ENCODE measurements around the gene MRPS17.
"Not testable (repeated sequence)": the region's sequence is repeated elsewhere in the genome, so short reads cannot be mapped to it uniquely, and the experiment has no call there.

Gene MRPS17

DNA sequence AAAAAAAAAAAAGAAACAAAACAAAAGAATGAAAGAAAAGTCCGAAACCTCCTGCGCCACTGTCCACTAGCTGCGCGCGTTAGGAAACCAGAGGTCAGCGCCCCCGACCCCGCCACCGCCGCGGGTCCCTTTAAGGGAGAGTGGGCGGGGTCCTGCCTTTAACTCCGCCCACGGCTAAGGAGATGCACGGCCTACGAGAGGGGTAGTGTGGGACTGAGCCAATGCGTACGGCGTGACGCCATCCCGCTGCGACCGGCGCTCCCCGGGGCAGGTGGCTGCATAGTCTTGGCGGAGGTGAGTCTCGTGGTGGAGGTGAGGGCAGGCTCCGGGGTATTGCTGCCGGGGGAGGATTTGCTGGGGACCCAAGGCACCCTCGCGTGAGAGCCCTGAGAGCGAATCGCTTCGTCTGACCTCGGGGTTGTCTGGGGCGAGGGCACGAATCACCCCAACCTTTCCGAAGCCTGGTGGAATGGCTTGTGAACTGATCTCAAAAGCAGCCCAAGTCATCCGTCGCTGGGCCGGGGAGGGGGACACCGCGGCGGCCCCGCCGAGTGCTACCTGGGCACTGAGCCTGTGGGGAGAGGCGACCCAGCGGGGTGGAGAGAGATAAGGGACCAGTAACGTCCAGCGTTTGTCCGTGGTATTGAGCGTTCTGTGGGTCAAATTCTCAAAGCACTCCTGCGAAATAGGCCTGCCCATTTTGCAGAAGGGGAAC lies at the start of gene MRPS17:
Gene MRPS17 (plus strand): TSS at position 241 of the 715 bp plus-strand sequence. CDS start 1,319 bp downstream, outside the sequence.
- peak; percentile 59 for DNase-seq (ENCODE audit: low read depth)

- no peak for DNase-seq (ENCODE audit: low read depth)
Observed at GRCh38 chr7:55903985-55904759, 47.5 kb upstream of the MRPS17 start.

- DNase-seq (ENCODE audit: low read depth): no peak
Observed at GRCh38 chr7:55912748-55913158, 38.9 kb upstream of the MRPS17 start.

DNA sequence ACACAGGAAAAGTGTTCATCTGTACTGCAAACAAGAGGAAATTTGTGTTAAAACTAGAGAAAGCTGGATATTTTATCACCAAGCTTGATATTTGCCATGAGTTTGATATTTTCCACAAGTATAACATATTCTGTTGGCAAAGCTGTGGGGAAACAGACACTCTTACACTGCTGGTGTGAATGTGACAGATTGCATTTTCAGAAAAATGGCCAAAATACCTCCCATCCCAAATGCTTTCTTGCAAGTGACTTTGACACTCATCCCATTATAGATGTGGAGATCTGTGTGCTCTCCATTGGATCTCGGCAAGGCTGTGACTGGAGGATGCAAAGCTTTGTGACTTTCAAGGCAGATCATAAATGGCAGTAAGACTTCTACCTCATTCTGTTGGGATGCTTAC lies 33.9 kb upstream of the MRPS17 start:
- DNase-seq (ENCODE audit: low read depth): no peak

DNA sequence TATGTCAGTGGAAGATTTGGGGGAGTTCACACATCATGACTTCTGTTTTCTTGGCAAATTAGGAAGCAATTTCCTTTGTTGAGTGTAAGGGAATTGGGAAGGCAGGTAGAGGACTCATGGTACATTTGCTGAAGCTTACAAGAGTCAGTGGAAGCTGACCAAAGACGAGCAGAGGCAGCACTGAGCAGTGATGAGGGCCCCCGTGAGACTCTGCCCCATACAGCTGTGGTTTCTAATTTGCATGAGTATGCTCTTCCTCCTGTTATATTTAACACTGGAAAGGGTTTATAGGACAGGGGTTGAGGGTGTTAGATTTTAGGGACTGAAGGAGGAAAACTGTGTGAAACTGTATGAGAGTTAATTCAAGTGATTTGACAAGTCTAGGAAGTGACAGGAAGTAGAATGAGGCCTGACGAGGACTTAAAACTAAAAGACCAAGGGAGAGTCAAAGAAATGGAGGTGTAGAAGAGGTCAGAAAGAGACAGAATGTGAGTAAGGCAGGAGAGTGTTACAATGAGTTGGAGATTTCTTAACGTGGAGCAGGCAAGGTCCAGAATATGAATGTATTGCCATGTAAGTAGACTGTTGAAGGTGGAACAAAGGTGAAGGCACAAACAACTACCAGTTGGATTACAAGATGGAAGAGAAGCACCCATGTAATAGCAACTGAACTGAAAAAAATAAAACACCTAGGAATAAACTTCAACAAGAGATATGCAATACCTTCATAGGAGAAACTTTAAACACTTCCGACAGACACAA lies 23.5 kb upstream of the MRPS17 start:
- no peak for DNase-seq (ENCODE audit: low read depth)

DNA sequence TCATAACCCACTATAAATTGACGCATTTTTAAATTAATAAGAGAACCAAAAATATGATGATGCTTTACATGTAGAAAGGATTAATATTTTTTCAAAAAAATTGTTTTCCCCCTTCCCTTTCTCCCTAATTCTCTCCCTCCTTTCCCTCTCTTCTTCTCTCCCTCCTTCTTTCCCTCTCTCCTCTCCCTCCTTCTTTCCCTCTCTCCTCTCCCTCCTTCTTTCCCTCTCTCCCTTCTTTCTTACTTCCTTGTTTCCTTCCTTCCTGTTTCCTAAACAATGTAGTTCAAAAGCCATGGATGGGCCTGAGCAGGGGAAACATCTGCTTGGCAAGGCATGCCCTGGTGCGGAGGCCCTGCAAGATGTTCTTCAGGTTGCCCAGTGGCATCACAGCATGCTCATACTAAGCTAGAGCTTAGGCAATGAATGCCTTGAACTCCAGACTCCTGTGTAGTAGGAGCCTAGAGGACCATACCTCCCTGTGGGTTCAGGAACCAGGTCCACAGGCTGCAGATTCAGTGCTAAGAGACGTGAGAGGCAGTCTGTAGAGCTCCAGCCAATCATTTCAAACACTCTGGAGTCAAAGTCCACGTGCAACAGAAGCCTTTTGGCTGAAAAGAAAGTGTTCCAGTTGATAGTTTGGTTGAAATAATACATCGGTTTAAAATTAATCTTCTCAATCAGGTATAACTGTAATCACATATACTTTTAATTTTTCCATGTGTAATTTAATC lies 20.1 kb upstream of the MRPS17 start:
- no peak for DNase-seq (ENCODE audit: low read depth)

GRCh38 chr7:55939514-55940123 lies 12.1 kb upstream of the MRPS17 start:
- no peak for DNase-seq (ENCODE audit: low read depth)

DNA sequence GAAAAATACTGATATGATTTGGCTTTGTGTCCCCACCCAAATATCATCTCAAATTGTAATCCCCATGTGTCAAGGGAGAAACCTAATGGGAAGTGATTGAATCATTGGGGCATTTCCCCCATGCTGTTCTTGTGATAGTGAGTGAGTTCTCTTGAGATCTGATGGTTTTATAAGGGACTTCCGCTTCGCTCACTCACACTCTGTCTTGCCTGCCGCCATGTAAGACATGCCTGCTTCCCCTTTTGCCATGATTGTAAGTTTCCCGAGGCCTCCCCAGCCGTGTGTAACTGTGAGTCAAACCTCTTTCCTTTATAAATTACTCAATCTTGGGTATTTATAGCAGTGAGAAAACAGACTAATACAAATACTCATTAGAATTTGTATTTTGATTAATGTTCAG lies 5.1 kb upstream of the MRPS17 start:
- no peak for DNase-seq (ENCODE audit: low read depth)

DNA sequence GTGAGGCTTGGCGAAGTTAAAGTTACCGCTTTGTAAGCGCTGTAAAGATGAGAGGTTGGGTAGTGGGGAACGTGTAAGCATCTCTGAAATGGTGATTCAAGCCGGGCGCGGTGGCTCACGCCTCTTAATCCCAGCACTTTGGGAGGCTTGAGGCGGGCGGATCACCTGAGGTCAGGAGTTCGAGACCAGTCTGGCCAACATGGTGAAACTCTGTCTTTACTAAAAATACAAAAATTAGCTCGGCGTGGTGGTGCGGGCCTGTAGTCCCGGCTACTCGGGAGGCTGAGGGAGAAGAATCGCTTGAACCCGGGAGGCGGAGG lies 635 bp downstream of the MRPS17 start:
- not testable (repeated sequence) for DNase-seq (ENCODE audit: low read depth)

DNA sequence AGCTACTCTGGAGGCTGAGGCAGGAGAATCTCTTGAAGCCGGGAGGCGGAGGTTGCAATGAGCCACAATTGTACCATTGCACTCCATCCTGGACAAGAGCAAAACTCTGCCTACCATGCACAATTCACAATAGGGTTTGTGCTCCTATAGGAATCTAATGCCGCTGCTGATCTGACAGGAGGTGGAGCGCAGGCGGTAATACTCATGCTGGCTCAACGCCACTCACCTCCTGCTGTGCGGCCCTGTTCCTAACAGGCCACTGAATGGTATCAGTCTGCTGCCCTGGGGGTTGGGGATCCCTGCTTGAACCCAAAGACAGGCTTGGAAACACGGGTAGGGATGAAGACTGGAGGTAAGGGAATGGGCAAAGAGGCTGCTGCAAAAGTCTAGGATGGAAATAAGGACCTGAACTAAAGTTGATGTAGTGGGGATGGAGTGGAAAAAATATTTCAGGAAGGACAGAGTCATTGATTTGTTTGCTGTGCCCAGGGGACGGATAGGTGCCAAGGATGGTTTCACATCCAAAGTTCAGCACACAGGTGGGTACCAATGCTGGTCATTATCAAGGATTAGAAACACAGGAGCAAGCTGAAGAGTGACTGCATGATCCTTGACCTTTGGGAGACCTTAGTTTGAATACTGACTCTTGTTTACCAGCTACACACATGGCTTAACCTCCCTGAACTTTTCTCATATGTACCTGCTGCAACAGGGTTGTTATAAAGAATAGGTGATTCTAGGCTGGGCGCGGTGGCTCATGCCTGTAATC lies 2.2 kb downstream of the MRPS17 start:
- DNase-seq (ENCODE audit: low read depth): no peak

DNA sequence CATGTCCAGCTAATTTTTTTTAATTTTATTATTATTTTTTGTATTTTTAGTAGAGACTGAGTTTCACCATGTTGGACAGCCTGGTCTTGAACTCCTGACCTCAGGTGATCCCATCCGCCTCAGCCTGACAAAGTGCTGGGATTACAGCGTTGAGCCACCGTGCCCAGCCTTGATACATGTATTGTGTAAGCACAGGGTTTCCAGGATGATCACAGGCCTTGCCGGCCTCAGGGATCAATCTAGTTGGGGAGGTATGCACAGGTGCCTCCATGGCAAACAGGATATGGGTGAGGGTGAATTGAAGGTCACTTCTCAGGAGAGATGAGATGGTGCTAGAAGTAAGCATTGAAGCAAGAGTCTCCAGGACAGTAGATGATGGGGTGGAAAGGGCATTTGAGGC lies 5.5 kb downstream of the MRPS17 start:
- no peak for DNase-seq (ENCODE audit: low read depth)

GRCh38 chr7:55962014-55962413 lies 10.3 kb downstream of the MRPS17 start:
- DNase-seq (ENCODE audit: low read depth): no peak

GRCh38 chr7:55963584-55964168 lies 12.0 kb downstream of the MRPS17 start:
- DNase-seq (ENCODE audit: low read depth): no peak

GRCh38 chr7:55964261-55965099 lies 12.8 kb downstream of the MRPS17 start, which contains the start of gene NIPSNAP2:
Gene NIPSNAP2 (plus strand): TSS chr7:55964585. CDS start chr7:55964610, 25 bp downstream.
- DNase-seq (ENCODE audit: low read depth): peak; percentile 43

DNA sequence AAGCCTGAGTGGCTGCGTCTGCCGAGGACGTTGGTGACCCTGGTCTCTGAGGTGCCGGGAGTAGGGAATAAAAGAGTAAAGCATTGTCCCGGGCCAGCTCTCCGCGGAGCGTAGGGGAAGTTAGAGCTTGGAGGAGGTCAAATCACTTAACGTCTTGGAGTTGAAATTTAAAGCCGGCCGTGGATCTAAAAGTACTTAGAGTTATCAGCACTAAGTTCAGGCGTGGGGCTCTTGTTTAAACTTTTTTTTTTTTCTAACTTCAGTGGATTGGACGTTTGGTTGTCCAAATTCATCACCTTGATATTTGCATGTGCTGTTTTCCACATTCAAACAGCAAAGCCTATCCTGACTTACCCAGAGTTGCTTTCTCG lies 13.4 kb downstream of the MRPS17 start:
- no peak for DNase-seq (ENCODE audit: low read depth)

DNA sequence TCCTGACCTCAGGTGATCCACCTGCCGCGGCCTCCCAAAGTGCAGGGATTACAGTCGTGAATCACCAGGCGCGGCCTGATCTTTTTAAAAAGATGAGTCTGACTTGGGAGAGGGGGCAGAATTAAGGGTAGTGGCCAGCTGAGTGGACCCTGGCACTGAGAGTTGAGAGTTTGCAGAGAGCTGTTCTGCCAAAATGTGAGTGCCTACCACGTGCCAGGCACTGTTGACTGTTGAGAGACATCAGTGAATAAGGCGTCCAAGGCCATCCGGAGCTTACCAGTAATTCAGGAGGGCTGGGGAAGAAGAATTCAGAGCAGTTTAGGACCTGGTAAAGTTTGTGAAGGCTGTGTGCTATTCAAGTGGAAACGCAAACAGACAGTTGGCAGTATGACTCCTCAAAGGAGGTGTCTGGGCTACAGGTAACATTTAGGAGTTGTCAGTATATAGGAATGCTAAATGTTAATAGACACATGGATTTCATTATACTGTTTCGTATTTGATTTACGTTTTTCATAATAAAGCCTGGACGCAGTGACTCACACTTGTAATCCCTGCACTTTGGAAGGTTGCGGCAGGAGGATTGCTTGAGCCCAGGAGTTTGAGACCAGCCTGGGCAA lies 14.2 kb downstream of the MRPS17 start:
- DNase-seq (ENCODE audit: low read depth): peak; percentile 56

DNA sequence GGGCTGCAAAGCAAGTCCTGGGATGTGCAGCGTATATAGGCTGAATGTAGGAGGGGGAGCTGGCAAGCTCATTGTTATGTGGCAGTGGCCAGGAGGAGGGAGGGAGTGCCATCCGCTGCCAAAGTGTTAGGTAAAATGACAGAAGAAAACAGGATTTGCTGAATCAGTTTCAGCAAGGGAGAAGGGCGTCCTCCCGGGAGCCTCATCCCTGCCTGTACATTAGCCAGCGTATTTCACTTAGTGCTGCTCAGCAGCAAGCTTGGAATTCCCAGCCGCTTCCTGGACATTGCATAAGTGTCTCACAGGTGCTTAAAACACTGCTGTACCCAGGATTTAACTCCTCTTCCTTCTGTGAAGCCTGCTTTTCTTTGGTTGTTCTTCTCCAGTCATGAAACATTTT lies 15.2 kb downstream of the MRPS17 start:
- no peak for DNase-seq (ENCODE audit: low read depth)

DNA sequence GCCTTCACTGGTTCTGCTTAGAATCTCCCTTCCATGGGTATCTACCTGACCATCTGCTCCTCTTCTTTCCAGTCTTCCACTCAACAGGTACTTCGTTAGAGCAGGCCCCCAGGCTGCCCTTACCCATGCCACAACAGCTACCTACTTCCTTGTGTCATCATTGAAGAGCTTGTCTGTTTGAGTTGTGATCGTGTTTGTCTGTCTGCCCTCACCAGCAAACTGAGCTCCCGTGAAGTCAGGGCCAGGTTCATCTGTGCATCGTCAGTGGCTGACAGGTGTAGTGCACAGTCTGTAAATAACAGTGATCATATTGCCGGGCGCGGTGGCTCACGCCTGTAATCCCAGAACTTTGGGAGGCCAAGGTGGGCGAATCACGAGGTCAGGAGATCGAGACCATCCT lies 17.7 kb downstream of the MRPS17 start:
- no peak for DNase-seq (ENCODE audit: low read depth)

DNA sequence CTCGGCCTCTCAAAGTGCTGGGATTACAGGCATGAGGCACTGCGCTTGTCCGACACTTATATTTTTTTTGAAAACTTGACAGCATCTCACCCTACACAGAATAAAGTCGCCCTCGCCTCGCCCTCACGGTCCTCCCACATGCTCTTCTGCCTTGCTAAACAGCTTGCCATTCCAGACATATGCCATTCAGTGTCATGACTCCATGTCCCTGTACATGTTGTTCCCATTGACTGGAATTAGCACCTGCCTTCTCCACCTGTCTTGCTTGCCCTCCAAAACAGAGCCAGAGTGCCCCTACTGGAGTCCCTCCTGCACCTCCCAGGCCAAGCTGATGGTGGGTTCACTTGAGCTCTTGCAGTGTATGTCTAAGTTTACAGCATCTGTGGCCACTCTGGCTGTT lies 18.9 kb downstream of the MRPS17 start:
- DNase-seq (ENCODE audit: low read depth): no peak

All from GM04504 (cell line).